ENCODE data around the gene UBE2E3. TPM values are rescaled to one million over a fixed set of nuclear protein-coding genes. Genes with fewer than 3 reads are reported as not detected.

UBE2E3 gene
- total and polyA plus RNA-seq, 2 of the 4 experiments (the other 2 are of a cell fraction) = 106 to 114 TPM

GRCh38 chr2:180953550-180953949, 26.9 kb upstream of the UBE2E3 start:
- TF ChIP-seq CHD1 (IDR thresholded peaks at IDR 0.05; ENCODE audit: low read depth, low read length) = no peak
- no peak for TF ChIP-seq RAD21 (IDR thresholded peaks at IDR 0.05; ENCODE audit: low read length)
- no peak for TF ChIP-seq MAFK (IDR thresholded peaks at IDR 0.05; ENCODE audit: low read depth, low read length)
- no peak for TF ChIP-seq CTCF (conservative IDR thresholded peaks at IDR 0.05; ENCODE audit: low read depth, low read length)
- TF ChIP-seq MXI1 (IDR thresholded peaks at IDR 0.05; ENCODE audit: borderline replicate concordance, low read depth, low read length) = no peak
- TF ChIP-seq USF2 (IDR thresholded peaks at IDR 0.05; ENCODE audit: low read depth, low read length) = no peak
- no peak for TF ChIP-seq FOS (IDR thresholded peaks at IDR 0.05; ENCODE audit: low read depth, low read length)
- TF ChIP-seq NFE2L2 (IDR thresholded peaks at IDR 0.05; ENCODE audit: low read depth, low read length) = no peak
- TF ChIP-seq RCOR1 (IDR thresholded peaks at IDR 0.05; ENCODE audit: insufficient replicate concordance, low read length) = no peak
- TF ChIP-seq BHLHE40 (IDR thresholded peaks at IDR 0.05; ENCODE audit: low read depth, low read length) = no peak
- ChIA-PET POLR2A (ENCODE audit: unreplicated experiment) (no interaction called here), CTCF (no interaction called here)
- H2BK15ac ChIP-seq (ENCODE audit: low read depth, low read length) = no peak overlapping the region
- in situ Hi-C loops (cut with MboI; ENCODE audit: low sequenced_read_pairs) (no loop called here), dilution Hi-C loops (cut with HindIII; ENCODE audit: low sequenced_read_pairs, unreplicated experiment) (no loop called here), intact Hi-C loops (cut with micrococcal nuclease) (no loop called here)
- H3K9ac ChIP-seq (ENCODE audit: low read depth, low read length) = no peak overlapping the region
- H3K79me1 ChIP-seq (ENCODE audit: low read depth in 1 of 2, low read length in 2 of 2) = no peaks in the 10 kb centered on the region
- H3K4me2 ChIP-seq (ENCODE audit: low read depth, low read length) = no peak overlapping the region
- no peak overlapping the region for H3K23ac ChIP-seq (ENCODE audit: low read depth, low read length)
- H2BK20ac ChIP-seq (ENCODE audit: low read depth, low read length) = no peak overlapping the region
- no peak for DNase-seq
- H3K18ac ChIP-seq (ENCODE audit: low read depth, low read length) = no peak overlapping the region
- H3K4ac ChIP-seq (ENCODE audit: low read depth, low read length) = no peak overlapping the region
- no peaks in the 10 kb centered on the region for H3K4me1 ChIP-seq (ENCODE audit: control insufficient read depth, insufficient read depth, low read length)
- no peak overlapping the region for H3K14ac ChIP-seq (replicated peaks; ENCODE audit: low read depth, low read length)
- no peak for ATAC-seq (ENCODE audit: low read depth)
- no peaks in the 10 kb centered on the region for H3K36me3 ChIP-seq (ENCODE audit: control insufficient read depth, insufficient read depth, low read length)
- no peak overlapping the region for H4K8ac ChIP-seq (ENCODE audit: low read depth in 2 of 2, low read length in 2 of 2)
- no peaks in the 10 kb centered on the region for H3K9me3 ChIP-seq (ENCODE audit: control insufficient read depth, insufficient read depth, low read length)
- no TSS peak for BruUV-seq (replicated peaks)
- H2AK5ac ChIP-seq (ENCODE audit: low read depth, low read length) = no peak overlapping the region
- H4K91ac ChIP-seq (ENCODE audit: insufficient read depth, low read depth, low read length) = no peak overlapping the region
- H2AK9ac ChIP-seq (replicated peaks; ENCODE audit: low read depth, low read length, poor library complexity) = no peak overlapping the region
- H3K56ac ChIP-seq (ENCODE audit: extremely low read depth, insufficient read depth, low read length) = no peak overlapping the region
- no peak overlapping the region for H3K4me3 ChIP-seq (ENCODE audit: insufficient read depth, low read depth, low read length)
- H3K9me1 ChIP-seq (ENCODE audit: insufficient read depth, low read length) = no peaks in the 10 kb centered on the region
- H3K27me3 ChIP-seq (ENCODE audit: control insufficient read depth, insufficient read depth, low read length) = no peaks in the 10 kb centered on the region
- no peak overlapping the region for H4K5ac ChIP-seq (ENCODE audit: low read depth, low read length)
- no peaks in the 10 kb centered on the region for H4K20me1 ChIP-seq (ENCODE audit: insufficient read depth, low read length)
- no peak overlapping the region for H2AFZ ChIP-seq (replicated peaks; ENCODE audit: low read length, poor library complexity)
- H3K27ac ChIP-seq (ENCODE audit: insufficient read depth, low read length) = no peak overlapping the region
- no peak overlapping the region for H2BK120ac ChIP-seq (ENCODE audit: low read depth, low read length)
- H2BK5ac ChIP-seq (ENCODE audit: low read depth, low read length, poor library complexity, severe bottlenecking) = no peak overlapping the region
